Upper lobe of left lung (tissue), 6 donors: ENCODE results near the gene ZNF385B. TPM values are rescaled to one million over a fixed set of nuclear protein-coding genes. Genes with fewer than 3 reads are reported as not detected.

Experiments
- ATAC-seq, 2 donors: fragments of 200-7000 bp; cut with Tn5 transposase; one replicate each; pipeline ENCODE4 v1.9.1; 2022; ENCODE audit warnings: mild to moderate bottlenecking in 2 of 2, moderate library complexity in 2 of 2; ENCODE audit not compliant: low FRiP score in 2 of 2
- DNase-seq, 2 donors: peaks; one replicate each; pipeline ENCODE4 v3.0.0-alpha.2; 2019 to 2020
- H3K27ac ChIP-seq, 4 donors: fragments of 200-600 bp; sonication (generic); one replicate each; pipeline ENCODE4 v1.5.1; 2016 to 2019
- H3K27me3 ChIP-seq, 4 donors: fragments of 200-600 bp; sonication (generic); one replicate each; pipeline ENCODE4 v1.5.1; 2017 to 2019
- H3K36me3 ChIP-seq, 4 donors: fragments of 200-600 bp; sonication (generic); one replicate each; pipeline ENCODE4 v1.5.1; 2016 to 2019
- H3K4me1 ChIP-seq, 4 donors: fragments of 200-600 bp; sonication (generic); one replicate each; pipeline ENCODE4 v1.5.1; 2018 to 2019
- H3K4me3 ChIP-seq, 4 donors: fragments of 200-600 bp; sonication (generic); one replicate each; pipeline ENCODE4 v1.5.1; 2017 to 2019; ENCODE audit warnings: mild to moderate bottlenecking in 2 of 4, moderate library complexity in 1 of 4
- H3K9me3 ChIP-seq, 4 donors: fragments of 200-600 bp; sonication (generic); one replicate each; pipeline ENCODE4 v1.5.1; 2018 to 2019
- EP300 ChIP-seq, 4 donors: sonication (generic); formaldehyde crosslinking; IDR thresholded peaks; one replicate each; pipeline ENCODE4 v1.5.1; 2017; ENCODE audit warnings: antibody characterized with exemption in 4 of 4, control low read depth in 2 of 4
- POLR2A ChIP-seq, 4 donors: fragments of 450-650 bp; IDR thresholded peaks; one replicate each; pipeline ENCODE4 v1.5.1; 2016 to 2017; ENCODE audit warnings: antibody characterized with exemption in 4 of 4, mild to moderate bottlenecking in 2 of 4
- POLR2AphosphoS5 ChIP-seq, 2 donors: sonication (generic); formaldehyde crosslinking; IDR thresholded peaks; one replicate each; pipeline ENCODE4 v1.5.1; 2017; ENCODE audit warnings: antibody characterized with exemption in 2 of 2
- WGBS, 2 donors: methylation state at CpG; one replicate each; pipeline ENCODE4 v1.1.5; 2017 to 2018; 5-methylcytosine and 5-hydroxymethylcytosine counted together
- total RNA-seq, 6 donors: library from RNA; depleted of rRNA in 4 of 6; stranded (reverse); fragments of >200 nt in 4 of 6; gene quantifications; one replicate each; pipeline versions ENCODE4 v1.1.0 to v1.2.1, GENCODE V29; 2016 to 2021
- TF ChIP-seq, protein P1 (sequence below), 6 experiments: fragments of 450-650 bp in 4 of 6; fragments of 200-600 bp in 2 of 6; sonication (generic) in 2 of 6; IDR thresholded peaks; one replicate each; pipeline ENCODE4 v1.5.1; 2016 to 2019; ENCODE audit warnings: antibody characterized with exemption in 6 of 6
- donor health status: DM: no; HTN: no; CAD: no; lungs with moderate emphysema.
- donor health status: DM: no; HTN: yes; CAD: no; lungs with severe emphysema.

Gene ZNF385B
- total RNA-seq, 6 donors from 2014 or later: 22.1 to 93.5 (median 40.2) TPM

DNA sequence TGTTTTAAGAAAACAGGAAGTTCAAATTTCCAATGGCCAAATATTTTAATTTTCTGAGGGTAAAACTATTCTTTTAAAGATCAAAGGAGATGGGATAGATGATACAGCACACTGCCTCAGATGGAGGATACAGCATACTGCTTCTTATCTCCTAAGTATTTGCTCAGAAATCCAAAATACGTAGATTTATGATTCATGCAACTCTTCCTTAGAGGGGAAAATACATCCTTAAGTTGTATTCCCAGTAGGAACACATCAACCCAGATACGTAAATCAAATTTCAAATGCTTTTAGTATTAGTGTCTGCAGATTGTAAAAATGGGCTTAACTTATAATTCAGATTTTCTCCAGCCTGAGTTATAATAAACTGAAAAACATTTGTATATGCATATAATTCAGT lies 235.2 kb downstream of the ZNF385B start:
- ATAC-seq: no peak
- Histone ChIP-seq H3K27ac (no peak overlapping the region), H3K4me1 (no peaks in the 10 kb centered on the region), H3K9me3 (no peaks in the 10 kb centered on the region), H3K27me3 (no peaks in the 10 kb centered on the region), H3K36me3 (no peaks in the 10 kb centered on the region), H3K4me3 (no peak overlapping the region)
- DNase-seq: no peak
- 86 to 90% methylated on average over 2 of the region's 2 CpGs for WGBS, 2 donors
- TF ChIP-seq POLR2AphosphoS5 (IDR thresholded peaks at IDR 0.05) (no peak), EP300 (IDR thresholded peaks at IDR 0.05) (no peak), POLR2A (IDR thresholded peaks at IDR 0.05) (no peak)
- TF ChIP-seq, protein P1, sequence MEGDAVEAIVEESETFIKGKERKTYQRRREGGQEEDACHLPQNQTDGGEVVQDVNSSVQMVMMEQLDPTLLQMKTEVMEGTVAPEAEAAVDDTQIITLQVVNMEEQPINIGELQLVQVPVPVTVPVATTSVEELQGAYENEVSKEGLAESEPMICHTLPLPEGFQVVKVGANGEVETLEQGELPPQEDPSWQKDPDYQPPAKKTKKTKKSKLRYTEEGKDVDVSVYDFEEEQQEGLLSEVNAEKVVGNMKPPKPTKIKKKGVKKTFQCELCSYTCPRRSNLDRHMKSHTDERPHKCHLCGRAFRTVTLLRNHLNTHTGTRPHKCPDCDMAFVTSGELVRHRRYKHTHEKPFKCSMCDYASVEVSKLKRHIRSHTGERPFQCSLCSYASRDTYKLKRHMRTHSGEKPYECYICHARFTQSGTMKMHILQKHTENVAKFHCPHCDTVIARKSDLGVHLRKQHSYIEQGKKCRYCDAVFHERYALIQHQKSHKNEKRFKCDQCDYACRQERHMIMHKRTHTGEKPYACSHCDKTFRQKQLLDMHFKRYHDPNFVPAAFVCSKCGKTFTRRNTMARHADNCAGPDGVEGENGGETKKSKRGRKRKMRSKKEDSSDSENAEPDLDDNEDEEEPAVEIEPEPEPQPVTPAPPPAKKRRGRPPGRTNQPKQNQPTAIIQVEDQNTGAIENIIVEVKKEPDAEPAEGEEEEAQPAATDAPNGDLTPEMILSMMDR (IDR thresholded peaks at IDR 0.05): no peak

DNA sequence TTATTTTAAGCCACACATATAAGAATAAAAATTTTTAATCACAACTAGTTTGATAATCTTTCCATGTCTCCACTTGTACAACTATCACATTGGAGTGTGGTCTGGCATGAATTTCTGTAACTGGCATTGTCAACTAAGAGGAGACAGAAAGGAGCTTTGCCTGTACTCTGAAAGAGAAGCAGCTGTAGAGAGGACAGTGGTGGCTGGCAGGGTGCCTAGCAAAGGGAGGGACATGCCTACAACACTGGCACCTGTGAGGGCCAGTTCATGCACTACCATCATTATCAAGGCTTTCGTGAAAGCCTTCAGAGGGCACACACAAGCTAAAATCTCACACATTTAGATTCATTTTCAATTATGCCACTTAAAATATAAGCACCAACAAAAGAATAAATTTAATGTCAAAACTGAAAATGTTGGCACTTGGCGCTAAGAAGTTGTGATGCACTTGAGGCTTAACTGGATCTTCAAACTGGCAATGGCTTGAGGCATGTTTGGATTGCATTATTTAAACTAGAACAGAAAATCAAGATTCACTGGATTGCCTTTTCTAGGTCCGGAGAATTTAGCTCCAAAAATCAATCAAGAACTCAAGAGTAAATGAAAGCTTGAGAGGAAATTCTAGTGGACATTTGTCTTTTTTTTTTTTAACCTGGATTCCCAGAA lies 238.6 kb downstream of the ZNF385B start:
- no peaks in the 10 kb centered on the region for H3K9me3 ChIP-seq
- 85 to 88% methylated on average over 3 of the region's 3 CpGs for WGBS, 2 donors
- H3K27ac ChIP-seq: no peak overlapping the region
- no peaks in the 10 kb centered on the region for H3K4me1 ChIP-seq
- no peak for DNase-seq
- TF ChIP-seq POLR2A (IDR thresholded peaks at IDR 0.05) (no peak), POLR2AphosphoS5 (IDR thresholded peaks at IDR 0.05) (no peak), EP300 (IDR thresholded peaks at IDR 0.05) (no peak)
- TF ChIP-seq, protein P1 (IDR thresholded peaks at IDR 0.05): no peak
- H3K4me3 ChIP-seq: no peak overlapping the region
- H3K36me3 ChIP-seq: no peaks in the 10 kb centered on the region
- H3K27me3 ChIP-seq: no peaks in the 10 kb centered on the region
- no peak for ATAC-seq

DNA sequence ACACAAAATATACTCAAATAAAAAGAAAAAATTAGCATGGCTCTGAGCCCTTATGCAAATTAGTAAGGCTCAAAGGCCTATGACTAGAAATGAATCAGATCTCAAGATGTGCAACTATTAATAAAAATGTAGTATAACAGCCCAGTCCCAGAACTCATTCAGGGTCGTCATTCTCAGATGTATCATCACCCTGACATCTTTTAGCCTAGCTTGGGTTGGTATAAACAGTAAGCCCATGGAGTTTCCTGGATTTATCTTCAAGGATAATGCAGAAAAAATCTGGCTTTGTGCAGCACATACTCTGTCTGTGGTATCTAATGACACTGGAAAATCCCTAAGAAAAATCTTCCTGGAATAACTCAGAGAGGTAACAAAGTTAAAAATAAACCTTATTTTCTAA lies 239.3 kb downstream of the ZNF385B start:
- no peaks in the 10 kb centered on the region for H3K9me3 ChIP-seq
- no peak overlapping the region for H3K4me3 ChIP-seq
- 21 to 48% methylated on average over 1 of the region's 1 CpG for WGBS, 2 donors
- TF ChIP-seq EP300 (IDR thresholded peaks at IDR 0.05) (no peak), POLR2A (IDR thresholded peaks at IDR 0.05) (no peak)
- no peak overlapping the region for H3K27ac ChIP-seq
- DNase-seq (no peak), ATAC-seq (no peak)
- H3K4me1 ChIP-seq: no peaks in the 10 kb centered on the region
- H3K36me3 ChIP-seq: no peaks in the 10 kb centered on the region
- no peaks in the 10 kb centered on the region for H3K27me3 ChIP-seq

DNA sequence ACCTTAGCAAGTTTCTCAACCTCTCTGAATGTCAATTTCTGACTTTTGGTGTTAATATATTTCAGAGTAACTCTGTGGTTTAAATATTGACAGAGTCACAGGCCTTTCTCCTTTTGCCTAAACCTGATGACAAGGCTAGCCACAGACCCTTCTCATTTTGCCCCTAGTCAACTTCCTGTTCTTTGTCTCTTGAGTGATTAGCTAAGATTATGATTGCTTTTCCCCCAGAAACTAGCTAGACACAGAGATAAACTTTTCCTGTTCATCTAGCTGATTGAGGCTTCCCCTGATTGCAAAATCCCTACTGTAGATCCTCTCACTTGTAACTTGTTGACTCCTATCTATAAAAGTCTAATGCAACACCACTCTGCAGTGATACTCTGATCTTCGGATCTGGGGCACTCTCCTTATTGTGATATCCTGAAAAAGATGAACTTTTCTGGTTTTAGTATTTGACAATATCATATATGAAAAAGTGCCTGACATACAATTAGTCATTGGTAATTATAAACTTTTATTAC lies 241.4 kb downstream of the ZNF385B start:
- TF ChIP-seq POLR2A (IDR thresholded peaks at IDR 0.05): no peak
- TF ChIP-seq, protein P1 (IDR thresholded peaks at IDR 0.05): no peak
- TF ChIP-seq POLR2AphosphoS5 (IDR thresholded peaks at IDR 0.05): no peak
- TF ChIP-seq EP300 (IDR thresholded peaks at IDR 0.05): no peak
- WGBS, 2 donors: 90 to 96% methylated on average over 1 of the region's 1 CpG

DNA sequence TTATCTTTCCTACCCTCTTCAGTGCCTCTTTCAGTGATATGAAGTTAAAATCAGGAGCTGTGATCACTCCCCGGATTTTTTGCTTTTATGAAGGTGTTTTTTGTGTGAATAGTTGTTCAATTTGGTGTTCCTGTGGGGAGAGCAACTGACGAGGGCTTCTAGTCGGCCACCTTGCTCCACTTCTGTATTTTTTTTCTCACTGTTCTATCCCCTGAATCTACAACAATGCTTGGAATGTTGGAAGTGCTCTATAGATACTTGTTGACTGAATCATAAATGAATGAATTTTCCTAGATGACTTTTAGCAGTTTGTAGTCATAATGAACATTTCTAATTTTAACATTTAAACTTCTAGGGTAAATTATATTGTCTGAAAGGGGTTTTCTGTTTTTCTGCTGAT lies 247.3 kb downstream of the ZNF385B start:
- H3K4me1 ChIP-seq: peaks cover 5 to 24% (median 9%) of the 10 kb centered on the region in 4 donors
- WGBS, 2 donors: 59 to 75% methylated on average over 3 of the region's 3 CpGs
- H3K36me3 ChIP-seq: no peaks in the 10 kb centered on the region
- no peaks in the 10 kb centered on the region for H3K27me3 ChIP-seq
- no peak for DNase-seq
- no peak for ATAC-seq
- H3K4me3 ChIP-seq: no peak overlapping the region
- H3K9me3 ChIP-seq: no peaks in the 10 kb centered on the region
- TF ChIP-seq, protein P1 (IDR thresholded peaks at IDR 0.05): no peak
- TF ChIP-seq POLR2A (IDR thresholded peaks at IDR 0.05): no peak
- no peak for TF ChIP-seq EP300 (IDR thresholded peaks at IDR 0.05)
- no peak for TF ChIP-seq POLR2AphosphoS5 (IDR thresholded peaks at IDR 0.05)
- H3K27ac ChIP-seq: peak overlapping the region in 1 of 4 donors; percentile 1

More for the DNA sequence above, 241.4 kb downstream of the ZNF385B start:
- no peak overlapping the region for H3K4me3 ChIP-seq
- DNase-seq (no peak), ATAC-seq (no peak)
- no peaks in the 10 kb centered on the region for H3K9me3 ChIP-seq
- no peak overlapping the region for H3K27ac ChIP-seq
- H3K27me3 ChIP-seq: no peaks in the 10 kb centered on the region
- no peaks in the 10 kb centered on the region for H3K36me3 ChIP-seq
- H3K4me1 ChIP-seq: no peaks in the 10 kb centered on the region
